Subcutaneous abdominal adipose tissue (tissue), 5 donors: Measurements from ENCODE around the gene NPIPB2.
"Not testable (repeated sequence)": the region's sequence is repeated elsewhere in the genome, so short reads cannot be mapped to it uniquely, and the experiment has no call there.

Experiments used
- H3K27ac ChIP-seq: one replicate; pipeline ENCODE4 v1.7.0; 2013; ENCODE audit warnings: low read depth, mild to moderate bottlenecking, inconsistent platforms, low read length, moderate library complexity
- H3K27me3 ChIP-seq, 5 donors: one replicate each; pipeline ENCODE4 v1.7.0; 2013; ENCODE audit warnings: low read length in 5 of 5, inconsistent platforms in 1 of 5; ENCODE audit not compliant: control insufficient read depth in 5 of 5, insufficient read depth in 4 of 5
- H3K36me3 ChIP-seq, 5 donors: one replicate each; pipeline ENCODE4 v1.7.0; 2013; ENCODE audit warnings: low read length in 5 of 5; ENCODE audit not compliant: control insufficient read depth in 5 of 5, insufficient read depth in 5 of 5
- H3K4me1 ChIP-seq, 5 donors: one replicate each; pipeline ENCODE4 v1.7.0; 2013; ENCODE audit warnings: low read length in 5 of 5, mild to moderate bottlenecking in 3 of 5, moderate library complexity in 1 of 5; ENCODE audit not compliant: control insufficient read depth in 5 of 5, insufficient read depth in 5 of 5
- H3K4me3 ChIP-seq, 5 donors: one replicate each; pipeline ENCODE4 v1.7.0; 2013; ENCODE audit warnings: low read length in 5 of 5, low read depth in 1 of 5
- H3K9ac ChIP-seq, 5 donors: one replicate each; pipeline ENCODE4 v1.7.0; 2013; ENCODE audit warnings: low read length in 5 of 5, mild to moderate bottlenecking in 4 of 5, moderate library complexity in 3 of 5
- H3K9me3 ChIP-seq, 5 donors: one replicate each; pipeline ENCODE4 v1.7.0; 2013; ENCODE audit warnings: low read length in 5 of 5; ENCODE audit not compliant: control insufficient read depth in 5 of 5
- donor health status: healthy.
- donor health status: healthy.
- donor health status: healthy.
- donor health status: healthy.
- donor health status: healthy.

Gene NPIPB2

GRCh38 chr16:11924046-11924445 lies 17.8 kb downstream of the NPIPB2 start:
- H3K9me3 ChIP-seq, H3K36me3 ChIP-seq, H3K27ac ChIP-seq, H3K4me3 ChIP-seq, H3K9ac ChIP-seq, H3K27me3 ChIP-seq, H3K4me1 ChIP-seq: not testable (repeated sequence)

- H3K27me3 ChIP-seq = peaks cover 0 to 4% (median 0%) of the 10 kb centered on the region in 5 donors
These were observed 25.1 kb downstream of the NPIPB2 start for GRCh38 chr16:11916524-11917285.

GRCh38 chr16:11915644-11916523 lies 26.0 kb downstream of the NPIPB2 start, which contains the start of gene GSPT1:
TSS of gene GSPT1 (minus strand) at chr16:11915956. CDS start at chr16:11915720, 236 bp downstream.
- Histone ChIP-seq H3K4me3 (peak within 1 kb of the TSS; percentile 82 to 90 (median 85)), H3K9ac (peak within 1 kb of the TSS in 4 of 5 donors; percentile 84 to 91 (median 88)), H3K4me1 (peaks cover 12 to 39% (median 36%) of the 10 kb centered on the region in 5 donors), H3K27me3 (peaks cover 0 to 4% (median 0%) of the 10 kb centered on the region in 5 donors), H3K27ac (peak within 1 kb of the TSS; percentile 91), H3K9me3 (no peaks in the 10 kb centered on the region), H3K36me3 (no peaks in the 10 kb centered on the region)

More at GRCh38 chr16:11916524-11917285, 25.1 kb downstream of the NPIPB2 start:
- peak overlapping the region; percentile 75 to 90 (median 84) for H3K4me3 ChIP-seq
- no peaks in the 10 kb centered on the region for H3K9me3 ChIP-seq
- peaks cover 10 to 36% (median 29%) of the 10 kb centered on the region in 5 donors for H3K4me1 ChIP-seq
- peak overlapping the region in 4 of 5 donors; percentile 75 to 89 (median 84) for H3K9ac ChIP-seq
- peak overlapping the region; percentile 91 for H3K27ac ChIP-seq
- no peaks in the 10 kb centered on the region for H3K36me3 ChIP-seq

DNA sequence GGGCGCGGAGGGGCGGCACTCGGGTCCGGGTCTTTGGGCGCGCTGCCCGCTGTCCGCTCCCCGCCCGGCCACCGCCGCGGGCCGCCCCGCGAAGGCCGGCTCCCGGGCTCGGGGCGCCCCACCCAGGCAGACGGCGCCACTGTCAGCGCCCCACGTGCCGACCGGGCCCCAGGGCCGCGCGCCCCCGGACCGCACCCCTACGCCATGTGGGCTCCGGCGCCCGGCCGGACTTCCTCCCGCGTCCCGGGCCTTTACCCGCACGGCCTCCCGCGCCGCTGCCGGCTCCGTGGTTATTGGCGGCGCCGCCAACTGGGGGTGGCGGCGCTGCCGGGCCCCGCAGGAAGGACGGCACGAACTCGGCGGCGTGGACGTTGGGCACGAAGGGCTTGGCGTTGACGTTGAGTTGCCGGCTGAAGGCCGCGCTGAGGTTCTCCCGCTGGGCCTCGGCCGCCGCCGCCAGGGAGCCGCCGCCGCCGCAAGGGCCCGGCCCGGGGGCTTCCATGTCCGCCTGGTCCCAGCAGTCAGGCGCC lies 26.7 kb downstream of the NPIPB2 start:
- H3K4me1 ChIP-seq = peaks cover 13 to 46% (median 42%) of the 10 kb centered on the region in 5 donors

GRCh38 chr16:11914210-11915113 lies 27.4 kb downstream of the NPIPB2 start:
- Histone ChIP-seq H3K9me3 (no peaks in the 10 kb centered on the region), H3K36me3 (no peaks in the 10 kb centered on the region), H3K9ac (peak overlapping the region; percentile 75 to 91 (median 83)), H3K27ac (peak overlapping the region; percentile 91), H3K4me1 (peaks cover 13 to 48% (median 46%) of the 10 kb centered on the region in 5 donors), H3K4me3 (peak overlapping the region; percentile 70 to 89 (median 85)), H3K27me3 (no peaks in the 10 kb centered on the region)

More for the DNA sequence above, 26.7 kb downstream of the NPIPB2 start:
- H3K4me3 ChIP-seq = peak overlapping the region in 4 of 5 donors; percentile 70 to 89 (median 84)
- H3K36me3 ChIP-seq = no peaks in the 10 kb centered on the region
- H3K9me3 ChIP-seq = no peaks in the 10 kb centered on the region
- H3K27ac ChIP-seq = peak overlapping the region; percentile 91
- peak overlapping the region in 4 of 5 donors; percentile 81 to 91 (median 84) for H3K9ac ChIP-seq
- no peaks in the 10 kb centered on the region for H3K27me3 ChIP-seq

DNA sequence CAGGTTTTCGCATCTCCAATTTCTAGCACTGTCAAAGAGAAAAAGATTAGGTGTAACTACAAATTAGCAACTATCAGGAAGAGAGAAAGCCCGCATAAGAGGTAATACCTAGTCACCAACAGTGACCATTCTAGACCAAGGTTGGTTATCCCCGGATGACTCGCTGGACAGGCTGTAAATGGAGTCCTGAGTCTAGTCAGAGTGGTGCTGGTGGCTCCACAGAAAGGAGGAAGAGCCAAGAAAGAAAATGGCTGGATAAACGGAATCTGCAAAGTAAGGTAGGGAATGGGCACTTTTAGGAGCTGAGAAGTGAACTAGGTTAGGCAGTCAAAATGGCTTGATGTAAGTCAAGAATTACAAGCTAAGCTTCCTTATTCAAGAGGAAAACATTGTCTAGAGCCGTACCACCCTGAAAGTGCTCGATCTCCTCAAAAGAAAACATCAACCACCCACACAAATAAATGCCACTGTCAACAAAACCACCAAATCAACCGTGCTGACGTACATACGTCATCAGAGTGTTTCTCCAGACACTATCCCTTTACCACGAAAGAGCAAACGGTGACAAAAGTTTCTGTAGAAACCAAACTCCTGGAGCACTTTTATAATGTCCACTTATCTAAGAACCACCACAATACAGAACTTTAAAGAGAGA lies 28.3 kb downstream of the NPIPB2 start:
- Histone ChIP-seq H3K4me3 (peak overlapping the region; percentile 70 to 89 (median 85)), H3K36me3 (no peaks in the 10 kb centered on the region), H3K9me3 (no peaks in the 10 kb centered on the region), H3K4me1 (peaks cover 13 to 53% (median 51%) of the 10 kb centered on the region in 5 donors), H3K9ac (peak overlapping the region in 4 of 5 donors; percentile 81 to 91 (median 84)), H3K27ac (no peak overlapping the region), H3K27me3 (no peaks in the 10 kb centered on the region)

DNA sequence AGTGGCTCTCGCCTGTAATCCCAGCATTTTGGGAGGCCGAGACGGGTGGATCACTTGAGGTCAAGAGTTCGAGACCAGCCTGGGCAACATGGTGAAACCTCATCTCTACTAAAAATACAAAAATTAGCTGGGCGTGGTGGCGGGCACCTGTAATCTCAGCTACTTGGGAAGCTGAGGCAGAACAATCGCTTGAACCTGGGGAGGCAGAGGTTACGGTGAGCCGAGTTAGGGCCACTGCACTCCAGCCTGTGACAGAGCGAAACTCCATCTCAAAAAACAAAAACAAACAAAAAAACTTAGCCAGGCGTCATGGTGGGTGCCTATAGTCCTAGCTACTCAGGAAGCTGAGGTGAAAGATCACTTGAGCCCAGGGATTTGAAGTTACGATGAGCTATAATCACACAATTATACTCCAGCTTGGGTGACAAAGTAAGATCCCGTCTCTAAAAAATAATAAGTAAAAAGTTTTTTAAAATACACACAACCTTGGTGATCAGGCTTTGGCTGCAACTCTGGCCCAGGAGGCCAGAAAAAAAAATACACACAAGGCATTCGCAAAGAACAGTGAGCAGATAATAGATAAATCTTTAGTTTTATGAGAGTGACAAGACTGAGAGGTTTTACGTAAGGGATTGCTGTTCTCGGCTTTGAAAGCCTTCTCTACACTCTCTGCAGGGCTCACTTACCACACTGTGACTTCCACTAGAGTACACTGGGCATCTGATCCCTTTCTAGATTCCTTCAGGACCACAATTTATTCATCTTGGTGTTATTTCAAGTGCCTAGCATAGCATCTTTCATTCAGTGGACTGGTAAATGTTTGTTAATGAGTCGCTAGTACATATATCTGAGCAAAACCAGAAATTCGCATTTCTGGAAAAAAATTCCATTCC lies 31.9 kb downstream of the NPIPB2 start:
- Histone ChIP-seq H3K4me1 (peaks cover 13 to 50% (median 43%) of the 10 kb centered on the region in 5 donors), H3K4me3 (no peak overlapping the region), H3K27ac (no peak overlapping the region), H3K36me3 (peaks cover 0 to 7% (median 3%) of the 10 kb centered on the region in 5 donors), H3K27me3 (no peaks in the 10 kb centered on the region), H3K9me3 (no peaks in the 10 kb centered on the region), H3K9ac (peak overlapping the region in 1 of 5 donors; percentile 52)

GRCh38 chr16:11907160-11907970 lies 34.5 kb downstream of the NPIPB2 start:
- Histone ChIP-seq H3K9me3 (no peaks in the 10 kb centered on the region), H3K36me3 (peaks cover 0 to 12% (median 3%) of the 10 kb centered on the region in 5 donors), H3K9ac (no peak overlapping the region), H3K27me3 (no peaks in the 10 kb centered on the region), H3K4me1 (peaks cover 3 to 29% (median 19%) of the 10 kb centered on the region in 5 donors), H3K4me3 (no peak overlapping the region), H3K27ac (no peak overlapping the region)
